Daoy (cell line): Measurements from ENCODE around the gene PAX9. TPM values are rescaled to one million over a fixed set of nuclear protein-coding genes. Genes with fewer than 3 reads are reported as not detected.

Experiments
- DNase-seq: peaks from one replicate; pipeline ENCODE4 v3.0.0-alpha.2; 2015; ENCODE audit warnings: low read depth
- total RNA-seq: library from RNA; depleted of rRNA; stranded (reverse); fragments of >200 nt; shearing (Covaris generic); gene quantifications from 2 replicates; pipeline ENCODE4 v1.2.3, GENCODE V29; 2014

The PAX9 gene
- total RNA-seq, 1 experiment from 2014 or later = 17.5 TPM

DNA sequence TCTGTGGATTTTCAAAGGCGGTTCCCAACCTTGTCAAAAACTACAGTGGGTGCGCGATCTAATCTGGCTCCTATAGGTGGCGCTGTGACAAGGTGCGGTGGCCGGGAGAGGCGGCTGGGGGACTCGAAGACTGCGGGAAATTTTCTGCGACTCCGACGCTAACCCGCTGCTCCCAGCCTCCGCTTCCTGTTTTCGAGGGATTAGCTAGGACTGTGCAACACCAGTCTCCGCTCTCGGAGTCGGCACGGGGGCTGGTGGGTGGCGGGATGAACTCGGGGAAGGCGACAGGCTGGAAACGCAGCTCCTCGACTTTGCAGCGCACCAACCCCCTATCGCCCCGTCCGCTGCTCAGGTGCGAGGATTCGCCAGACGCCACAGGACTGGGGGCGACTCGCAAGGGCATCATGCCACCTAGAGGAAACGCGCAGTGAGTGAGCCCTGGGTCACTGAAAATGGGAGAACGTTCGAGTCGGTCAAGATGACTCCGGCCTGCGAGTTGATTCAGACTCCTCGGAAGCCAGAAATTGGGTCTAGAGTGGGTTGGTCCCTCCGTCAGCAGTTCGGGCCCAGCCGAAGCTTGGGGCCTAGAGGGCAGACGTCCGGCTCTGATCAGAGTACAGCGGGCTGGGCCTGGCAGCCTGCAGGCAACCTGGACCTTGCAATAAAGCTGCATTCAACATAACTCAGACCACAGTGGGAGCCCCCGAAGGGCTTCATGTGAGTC is 5.5 kb upstream of the PAX9 start:
- peak; percentile 87 for DNase-seq

DNA sequence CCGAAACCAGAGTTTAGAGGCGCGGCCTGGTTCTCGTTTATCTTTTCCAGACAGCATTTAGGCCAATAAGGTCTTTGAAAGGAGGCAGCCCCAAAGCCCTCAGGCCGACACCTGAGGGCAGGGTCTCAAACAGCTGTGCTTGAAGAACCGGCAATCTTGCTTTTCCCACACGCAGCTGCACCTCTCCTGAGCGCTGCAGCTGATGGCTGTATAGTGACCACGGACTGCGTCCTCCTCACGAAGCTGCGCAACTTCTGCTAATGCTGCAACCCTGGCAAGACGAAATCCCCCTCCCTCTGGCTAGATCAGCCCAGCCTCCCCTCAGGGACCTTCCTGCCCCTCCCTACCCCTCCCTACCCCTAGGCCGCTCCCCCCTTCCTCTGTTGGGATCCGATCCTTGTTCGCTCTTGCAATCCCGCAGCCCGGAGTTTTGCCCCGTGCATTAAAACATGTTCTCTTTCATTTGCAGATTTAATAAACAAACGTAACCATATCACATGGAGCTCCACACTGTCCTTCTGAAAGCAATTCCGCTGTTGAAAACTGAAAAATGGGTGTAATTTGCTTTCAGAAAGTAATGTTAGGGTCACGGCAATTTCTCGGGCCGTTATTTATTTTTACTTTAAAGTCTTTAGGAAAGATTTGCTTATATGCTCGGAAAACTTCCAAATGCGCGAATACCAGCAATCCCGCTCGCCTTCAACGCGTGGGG is 4.8 kb upstream of the PAX9 start:
- peak; percentile 48 for DNase-seq

- peak; percentile 71 for DNase-seq
Observed at GRCh38 chr14:36657399-36658122, 4.1 kb upstream of the PAX9 start.

DNA sequence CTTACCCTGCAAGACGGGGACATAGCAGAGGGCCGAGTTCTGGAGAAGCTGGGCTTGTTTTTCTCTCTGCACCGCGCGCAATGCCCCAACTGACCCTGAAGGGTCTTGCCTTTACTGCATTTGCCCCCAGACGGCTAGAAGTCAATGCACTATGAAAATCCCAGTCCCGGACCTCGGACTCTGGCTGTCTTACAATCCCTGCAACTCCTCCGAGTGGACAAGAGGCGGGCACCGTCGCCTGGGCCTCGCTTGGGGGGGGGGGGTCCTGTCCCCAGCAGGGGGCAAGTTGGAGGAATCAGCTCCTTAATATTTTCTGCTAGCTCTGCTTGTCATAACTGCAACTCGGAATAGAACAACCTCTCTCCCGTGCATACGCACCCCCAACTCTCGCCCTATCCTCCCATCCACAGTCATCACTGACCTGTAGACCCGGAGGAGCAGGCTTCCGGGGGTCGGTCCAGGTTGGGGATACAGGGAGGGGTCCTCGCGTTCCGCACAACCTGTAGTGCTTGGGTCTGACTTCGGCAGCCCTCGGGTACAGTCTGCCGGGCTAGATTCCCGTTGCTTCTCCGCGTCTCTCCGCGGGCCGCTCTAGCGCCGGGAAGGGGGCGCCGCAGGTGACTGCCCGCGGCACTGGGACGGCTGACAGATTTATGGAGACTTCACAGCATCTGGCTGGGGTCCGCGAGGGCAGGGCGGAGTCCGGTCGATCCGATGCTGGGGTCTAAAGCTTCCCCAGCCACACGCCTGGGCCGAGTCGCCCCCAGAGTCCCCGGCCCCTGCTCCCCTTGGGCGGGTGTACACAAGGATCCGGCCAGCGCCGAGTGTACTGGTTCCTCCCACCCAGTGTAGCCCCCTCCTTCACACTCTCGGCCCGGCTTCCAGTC is 3.3 kb upstream of the PAX9 start:
- DNase-seq = no peak

DNA sequence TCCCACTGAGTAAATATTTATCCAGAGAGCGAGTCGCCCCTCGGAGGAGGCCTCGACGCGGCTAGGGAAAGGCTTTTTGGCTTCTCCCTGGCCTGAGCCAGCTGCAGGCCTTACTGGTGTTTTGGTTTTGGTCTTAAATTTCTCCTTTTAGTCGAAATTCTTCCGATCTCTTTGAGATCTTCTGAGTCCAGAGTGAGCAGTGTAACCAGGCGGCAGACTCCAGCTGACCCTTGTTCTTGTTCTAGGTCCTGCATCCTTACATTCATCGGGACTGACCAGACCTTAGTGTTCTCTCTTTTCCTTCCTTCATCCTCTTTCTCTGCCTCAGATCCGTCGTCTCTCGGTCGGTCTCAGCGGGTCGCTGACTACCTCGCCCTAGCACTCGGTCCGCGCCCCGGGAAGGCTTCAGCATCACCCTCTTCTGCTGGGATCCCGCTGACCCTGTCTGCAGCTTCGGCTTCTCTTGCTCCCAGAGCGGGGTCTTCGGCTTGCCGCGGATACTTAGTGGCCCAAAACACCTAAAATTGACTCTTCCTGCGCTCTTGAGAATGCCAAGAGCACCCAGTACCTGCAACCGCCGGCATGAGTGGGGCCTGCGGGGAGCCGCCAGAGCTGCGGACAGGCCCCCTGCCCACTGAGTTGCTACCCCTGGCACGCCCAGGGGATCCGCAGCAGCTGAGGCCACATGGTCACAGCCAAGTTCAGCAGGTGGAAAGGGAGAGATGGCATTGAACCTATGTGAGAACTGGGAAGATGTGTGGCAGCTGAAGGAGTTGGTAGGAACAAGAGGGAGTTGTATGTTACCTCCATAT is 2.4 kb upstream of the PAX9 start:
- DNase-seq = peak; percentile 57

- peak; percentile 74 for DNase-seq
Observed at GRCh38 chr14:36659822-36660735, 1.6 kb upstream of the PAX9 start.

GRCh38 chr14:36660736-36661505 is 739 bp upstream of the PAX9 start:
- no peak for DNase-seq

DNA sequence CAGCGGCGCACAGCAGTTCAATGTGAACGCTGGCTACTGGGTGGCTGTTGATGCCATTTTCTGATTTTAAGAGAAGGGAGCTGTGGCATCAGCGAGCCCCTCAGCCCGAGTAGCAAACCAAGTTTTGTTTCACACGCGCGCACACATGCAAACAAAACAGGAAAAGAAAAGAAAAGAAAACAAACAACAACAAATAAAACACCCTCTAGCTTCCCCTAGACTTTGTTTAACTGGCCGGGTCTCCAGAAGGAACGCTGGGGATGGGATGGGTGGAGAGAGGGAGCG is 540 bp downstream of the PAX9 start:
- no peak for DNase-seq

GRCh38 chr14:36662543-36663403 is 1.1 kb downstream of the PAX9 start:
- peak; percentile 80 for DNase-seq

DNA sequence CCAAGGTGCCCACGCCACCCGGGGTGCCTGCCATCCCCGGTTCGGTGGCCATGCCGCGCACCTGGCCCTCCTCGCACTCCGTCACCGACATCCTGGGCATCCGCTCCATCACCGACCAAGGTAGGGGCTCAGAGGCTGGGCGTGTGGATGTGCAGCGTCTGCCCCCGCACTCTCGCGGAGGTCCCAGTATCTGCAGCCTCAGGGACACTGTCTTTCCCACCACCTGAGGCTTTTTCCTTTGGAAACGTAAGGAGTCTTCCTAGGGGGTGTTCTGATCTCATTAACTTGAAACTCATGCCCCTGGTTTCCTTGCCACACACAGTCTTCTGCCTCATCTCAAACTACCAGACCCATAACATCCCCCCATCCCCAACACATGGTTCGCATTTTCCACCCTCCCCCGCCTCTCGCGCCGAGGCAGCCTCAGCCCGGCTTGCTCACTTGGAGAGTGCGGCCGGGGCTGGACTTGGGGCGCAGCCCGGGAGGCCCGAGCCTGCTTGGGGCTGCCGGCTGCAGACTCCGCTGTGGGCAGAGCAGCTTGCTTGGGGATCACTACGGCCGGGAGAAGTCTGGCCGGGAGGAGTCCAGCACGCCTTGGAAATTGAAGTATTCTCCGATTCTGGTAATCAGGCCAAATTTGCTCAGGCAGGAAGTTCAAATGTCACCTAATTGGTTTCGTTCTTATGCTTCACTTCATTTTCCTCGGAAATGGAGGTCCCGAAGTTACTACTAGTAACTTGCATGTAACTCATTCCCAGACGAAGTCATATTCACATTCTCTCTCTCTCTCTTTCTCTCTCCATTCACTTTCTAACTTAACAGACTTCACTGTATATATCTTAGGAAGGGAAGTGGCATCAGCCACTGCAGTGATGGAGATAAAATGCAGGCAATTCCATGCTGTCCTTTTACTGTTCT is 2.0 kb downstream of the PAX9 start:
- peak; percentile 70 for DNase-seq

DNA sequence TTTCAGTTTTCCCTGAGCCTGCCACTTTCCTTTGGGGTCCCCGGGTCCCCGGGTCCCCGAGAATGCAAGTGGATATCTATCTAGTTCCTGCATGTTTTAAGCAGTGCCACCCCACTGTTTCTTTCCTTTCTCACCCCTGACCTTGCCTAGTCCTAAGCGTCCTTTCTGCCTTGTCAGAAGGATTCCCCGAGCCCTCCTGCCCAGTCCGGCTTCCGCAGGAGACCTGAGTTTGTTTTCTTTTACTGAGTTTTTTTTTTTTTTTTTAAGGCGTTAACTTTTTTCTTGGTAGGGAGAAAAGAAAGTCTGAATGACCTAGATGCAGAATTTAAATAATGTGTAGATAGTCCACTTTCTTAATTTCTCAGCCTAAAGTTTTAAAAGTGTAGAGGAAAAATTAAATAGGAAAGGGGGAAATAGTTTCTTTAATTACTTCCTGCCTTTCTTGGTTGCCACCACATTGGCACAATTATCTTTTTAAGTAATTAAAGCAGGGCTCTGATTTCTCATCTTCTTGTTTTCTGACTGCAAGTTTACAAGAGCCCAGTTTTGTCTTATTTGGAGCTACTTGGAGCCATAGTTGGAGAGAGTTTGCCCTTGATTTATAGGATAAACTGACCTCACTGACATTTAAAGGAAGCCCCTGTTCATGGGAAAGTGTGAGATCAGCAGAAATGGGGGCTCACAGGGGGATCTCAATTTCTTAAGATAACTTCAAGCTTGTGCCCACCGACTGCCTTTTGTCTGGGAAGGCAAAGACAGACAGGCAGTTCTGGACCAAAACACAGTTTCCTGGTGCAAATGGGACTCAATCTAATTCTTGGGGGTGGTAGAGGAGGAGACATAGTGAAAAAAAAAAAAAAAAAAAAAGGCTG is 2.9 kb downstream of the PAX9 start:
- DNase-seq = no peak

DNA sequence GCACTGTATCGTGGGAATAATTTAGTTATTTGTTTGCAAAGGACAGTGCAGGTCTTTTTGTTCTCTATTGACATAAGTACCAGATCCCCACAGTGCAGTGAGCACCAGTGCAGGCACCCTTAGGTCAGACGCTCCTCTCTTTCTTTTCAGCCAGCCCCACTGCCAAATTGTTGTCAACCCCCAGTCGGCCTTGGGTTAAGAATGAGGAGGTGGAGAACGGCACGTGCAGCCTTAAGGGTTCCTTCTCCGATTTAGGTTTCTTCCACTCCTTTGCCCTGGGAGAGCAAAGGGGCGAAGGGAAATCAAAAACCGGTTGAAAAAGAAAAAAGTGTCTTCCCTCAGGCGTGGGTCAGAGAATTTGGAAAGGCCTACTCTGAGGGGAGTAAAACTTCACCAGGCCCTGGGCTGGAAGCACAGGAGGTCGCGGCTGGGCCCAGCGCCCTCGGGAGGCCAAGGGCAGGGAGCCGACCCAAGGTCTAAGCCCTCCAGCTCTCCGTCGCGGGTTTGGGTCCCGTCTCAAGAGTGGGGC is 4.3 kb downstream of the PAX9 start:
- DNase-seq = no peak

GRCh38 chr14:36666416-36667206 is 5.0 kb downstream of the PAX9 start:
- DNase-seq = peak; percentile 71

DNA sequence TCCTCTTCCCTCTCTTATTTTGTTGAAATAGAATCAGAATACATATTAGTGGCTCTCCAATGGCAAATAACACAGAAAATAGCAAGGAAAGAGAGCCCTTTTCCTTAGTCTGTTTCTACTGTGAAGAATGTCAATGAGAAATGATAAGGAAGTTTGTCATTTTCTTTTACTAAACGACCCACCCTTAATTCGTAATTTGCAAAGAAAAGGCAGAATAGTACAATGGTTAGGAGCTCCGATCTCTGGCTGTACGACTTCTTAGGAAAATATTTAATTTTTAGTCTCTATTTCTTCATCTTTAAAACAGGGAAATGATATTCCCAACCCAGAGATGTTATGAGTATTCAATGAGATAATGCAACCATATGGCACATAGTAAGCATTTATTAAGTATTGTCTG is 6.0 kb downstream of the PAX9 start:
- no peak for DNase-seq

- DNase-seq = no peak
Observed at GRCh38 chr14:36671149-36671548, 9.5 kb downstream of the PAX9 start.
